ENCODE measurements around the gene SMYD2. TPM values are rescaled to one million over a fixed set of nuclear protein-coding genes. Genes with fewer than 3 reads are reported as not detected.

The SMYD2 gene
- total RNA-seq, result 33.5 and 45.5 TPM in 2 replicates

GRCh38 chr1:214281021-214281719, at the start of gene SMYD2:
TSS of gene SMYD2 (plus strand) at chr1:214281159. CDS start at chr1:214281255, 96 bp downstream.

All from uterine smooth muscle cell (primary cell).